ENCODE results near the gene SVIL. TPM values are rescaled to one million over a fixed set of nuclear protein-coding genes. Genes with fewer than 3 reads are reported as not detected.
"Not testable (repeated sequence)": the region's sequence is repeated elsewhere in the genome, so short reads cannot be mapped to it uniquely, and the experiment has no call there.

The SVIL gene
- total RNA-seq, 4 donors from 2014 or later = 1,040 to 1,354 (median 1,121) TPM

GRCh38 chr10:29607576-29607975 lies 27.2 kb downstream of the SVIL start:
- Histone ChIP-seq H3K9me3 (no peaks in the 10 kb centered on the region), H3K36me3 (no peaks in the 10 kb centered on the region), H3K4me3 (no peak overlapping the region), H3K27me3 (no peaks in the 10 kb centered on the region), H3K4me1 (peaks cover 91 to 96% of the 10 kb centered on the region in 2 donors), H3K27ac (peak overlapping the region; percentile 95 to 96 (median 96))
- DNase-seq = peak in 1 of 2 donors; percentile 5
- TF ChIP-seq CTCF (IDR thresholded peaks at IDR 0.05 in 4 of 5, conservative IDR thresholded peaks at IDR 0.05 in 1 of 5) (no peak), POLR2A (IDR thresholded peaks at IDR 0.05) (no peak)
- intact Hi-C loops (cut with DNase I; ENCODE audit: low total_unique reads) = no loop called here
- in situ Hi-C loops (cut with MboI; ENCODE audit: low sequenced_read_pairs in 4 of 4) = no loop called here
- ATAC-seq = no peak

GRCh38 chr10:29606693-29607092 lies 28.1 kb downstream of the SVIL start:
- H3K9me3 ChIP-seq; H3K36me3 ChIP-seq; in situ Hi-C loops (cut with MboI; ENCODE audit: low sequenced_read_pairs in 4 of 4); ATAC-seq; H3K4me3 ChIP-seq; intact Hi-C loops (cut with DNase I; ENCODE audit: low total_unique reads); H3K27me3 ChIP-seq: not testable (repeated sequence)
- TF ChIP-seq POLR2A (IDR thresholded peaks at IDR 0.05) = peak; percentile 30 to 36
- peak overlapping the region; percentile 95 to 96 (median 96) for H3K27ac ChIP-seq
- H3K4me1 ChIP-seq = peaks cover 91 to 96% of the 10 kb centered on the region in 2 donors
- DNase-seq = peak; percentile 19 to 62

GRCh38 chr10:29604291-29604825 lies 30.4 kb downstream of the SVIL start:
- in situ Hi-C loops (cut with MboI; ENCODE audit: low sequenced_read_pairs in 4 of 4) = no loop called here
- ATAC-seq = no peak
- intact Hi-C loops (cut with DNase I; ENCODE audit: low total_unique reads) = no loop called here
- Histone ChIP-seq H3K4me1 (peaks cover 91 to 96% of the 10 kb centered on the region in 2 donors), H3K36me3 (no peaks in the 10 kb centered on the region), H3K27ac (peak overlapping the region; percentile 95 to 96 (median 96)), H3K4me3 (no peak overlapping the region), H3K27me3 (no peaks in the 10 kb centered on the region), H3K9me3 (no peaks in the 10 kb centered on the region)
- no peak for TF ChIP-seq POLR2A (IDR thresholded peaks at IDR 0.05)
- no peak for TF ChIP-seq CTCF (IDR thresholded peaks at IDR 0.05 in 4 of 5, conservative IDR thresholded peaks at IDR 0.05 in 1 of 5)
- no peak for DNase-seq

GRCh38 chr10:29603223-29603896 lies 31.4 kb downstream of the SVIL start:
- ATAC-seq = no peak
- in situ Hi-C loops (cut with MboI; ENCODE audit: low sequenced_read_pairs in 4 of 4) = no loop called here
- TF ChIP-seq POLR2A (IDR thresholded peaks at IDR 0.05) = no peak
- TF ChIP-seq CTCF (IDR thresholded peaks at IDR 0.05 in 4 of 5, conservative IDR thresholded peaks at IDR 0.05 in 1 of 5) = no peak
- no peak overlapping the region for H3K4me3 ChIP-seq
- H3K9me3 ChIP-seq = no peaks in the 10 kb centered on the region
- peak overlapping the region; percentile 95 to 96 (median 96) for H3K27ac ChIP-seq
- no peaks in the 10 kb centered on the region for H3K36me3 ChIP-seq
- DNase-seq = no peak
- no peaks in the 10 kb centered on the region for H3K27me3 ChIP-seq
- H3K4me1 ChIP-seq = peaks cover 92 to 96% of the 10 kb centered on the region in 2 donors
- intact Hi-C loops (cut with DNase I; ENCODE audit: low total_unique reads) = no loop called here

GRCh38 chr10:29600821-29601220 lies 34.0 kb downstream of the SVIL start:
- Histone ChIP-seq H3K27ac (peak overlapping the region; percentile 95 to 96 (median 96)), H3K9me3 (no peaks in the 10 kb centered on the region), H3K4me3 (no peak overlapping the region), H3K4me1 (peaks cover 93 to 96% of the 10 kb centered on the region in 2 donors), H3K36me3 (no peaks in the 10 kb centered on the region), H3K27me3 (no peaks in the 10 kb centered on the region)
- TF ChIP-seq POLR2A (IDR thresholded peaks at IDR 0.05) = no peak
- intact Hi-C loops (cut with DNase I; ENCODE audit: low total_unique reads) = no loop called here
- no peak for ATAC-seq
- no peak for DNase-seq
- in situ Hi-C loops (cut with MboI; ENCODE audit: low sequenced_read_pairs in 4 of 4) = no loop called here
